ENCODE data around the gene SH2D7. TPM values are rescaled to one million over a fixed set of nuclear protein-coding genes. Genes with fewer than 3 reads are reported as not detected.

Gene SH2D7
- total RNA-seq, 1 donor from 2014 or later = not detected

- intact Hi-C loops (cut with DNase I) = no loop called here
- peak; percentile 36 for ATAC-seq
- DNase-seq (ENCODE audit: low spot score) = no peak
These were observed 15.9 kb upstream of the SH2D7 start for GRCh38 chr15:78076231-78077052.

DNA sequence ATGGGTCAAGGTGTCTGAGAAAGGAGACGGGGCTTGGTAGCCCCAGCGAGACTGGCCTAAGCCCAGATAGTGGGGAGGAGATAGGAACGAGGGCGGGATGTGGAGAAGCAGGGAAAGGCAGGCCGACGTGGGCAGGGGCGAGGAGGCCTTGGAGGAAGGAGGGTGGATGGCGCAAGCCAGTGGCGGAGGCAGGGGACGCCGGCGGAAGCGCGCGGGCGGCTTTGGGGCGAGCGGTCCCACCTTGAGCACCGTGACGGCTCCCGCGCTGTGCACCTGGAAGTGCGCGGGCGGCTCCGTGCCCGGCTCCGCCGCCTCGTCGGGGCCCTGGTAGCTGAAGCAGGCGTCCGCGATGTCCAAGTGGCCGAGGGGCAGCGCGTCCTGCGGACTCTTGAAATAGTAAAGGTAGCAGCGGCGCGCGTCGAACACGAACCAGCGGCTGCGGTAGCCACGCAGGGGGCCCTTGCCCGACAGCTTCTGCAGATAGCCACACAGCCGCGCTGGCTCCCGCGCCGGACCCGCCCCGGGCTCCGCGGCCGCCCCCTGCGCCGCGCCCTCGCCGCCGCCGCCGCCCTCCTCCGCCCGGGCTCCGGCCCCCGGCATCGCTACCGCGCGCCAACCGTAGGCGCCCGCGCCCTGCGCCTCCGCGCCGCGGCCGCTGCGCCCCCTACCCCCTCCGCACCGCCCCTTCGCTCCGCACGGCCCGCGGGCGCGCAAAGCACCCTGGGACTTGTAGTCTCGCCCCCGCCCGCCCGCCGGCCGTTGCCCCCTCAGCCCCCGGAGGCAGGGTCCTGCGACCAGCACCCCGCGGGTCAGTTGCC, 15.1 kb upstream of the SH2D7 start, which contains the start of gene TBC1D2B:
Gene TBC1D2B, minus strand, starts transcription at position 659 of the 818 bp plus-strand sequence. Its CDS starts 59 bp downstream, at position 600.
- intact Hi-C loops (cut with DNase I) = no loop called here
- ATAC-seq = peak; percentile 67
- DNase-seq (ENCODE audit: low spot score) = peak; percentile 86

DNA sequence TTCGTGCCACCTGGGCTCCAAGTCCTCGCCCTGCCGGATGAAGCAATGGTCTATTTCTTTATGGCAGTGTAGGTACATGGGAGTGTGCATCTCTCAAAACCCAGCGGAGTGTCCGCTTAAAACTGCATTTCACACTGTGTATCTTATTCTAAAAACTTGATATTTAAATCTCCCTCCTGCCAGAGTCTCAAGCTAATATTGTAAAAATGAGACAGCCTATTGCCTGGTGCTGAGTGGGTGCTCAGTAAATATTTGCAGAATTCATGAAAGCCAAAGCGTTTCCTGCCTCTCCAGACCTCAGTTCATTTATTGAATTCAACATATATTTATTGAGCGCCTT, 14.5 kb upstream of the SH2D7 start:
- intact Hi-C loops (cut with DNase I) = no loop called here
- DNase-seq (ENCODE audit: low spot score) (no peak), ATAC-seq (no peak)

DNA sequence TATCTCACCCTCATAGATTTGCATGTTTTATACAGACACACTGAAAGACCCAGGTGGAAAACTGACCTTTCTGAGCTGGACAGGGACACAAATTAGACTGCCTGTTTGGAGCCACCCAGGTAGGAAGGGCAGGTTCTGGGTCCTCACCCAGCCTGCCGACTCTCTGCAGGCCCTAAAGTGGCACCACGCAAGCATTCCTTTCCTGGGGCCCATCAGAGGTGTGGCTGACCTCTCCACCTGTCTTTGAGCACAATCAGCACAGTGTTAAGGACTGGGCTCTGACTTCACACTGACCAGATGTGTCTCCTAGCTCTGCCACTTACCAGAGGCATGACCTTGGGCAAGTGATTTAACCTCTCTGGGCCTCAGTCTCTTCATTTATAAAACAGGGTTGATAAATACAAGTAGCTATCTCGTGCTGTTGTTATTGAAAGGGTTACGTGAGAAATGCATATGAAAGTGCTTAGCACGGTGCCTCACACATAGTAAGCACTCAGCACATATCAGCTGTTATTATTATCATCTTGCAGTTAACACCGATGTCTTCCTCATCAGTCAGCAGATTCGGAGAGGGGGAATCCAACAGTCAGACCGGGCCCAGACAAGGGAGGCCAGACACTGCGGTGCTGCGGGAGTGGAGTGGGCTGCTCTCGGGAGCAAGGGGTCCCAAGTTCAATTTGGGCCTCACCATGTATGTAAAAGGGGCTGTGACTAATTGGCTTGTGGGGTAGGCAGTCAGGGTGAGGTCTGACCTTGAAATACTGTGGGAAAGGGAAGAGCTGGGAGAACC, 12.9 kb upstream of the SH2D7 start:
- intact Hi-C loops (cut with DNase I) = no loop called here
- DNase-seq (ENCODE audit: low spot score) (no peak), ATAC-seq (no peak)

DNA sequence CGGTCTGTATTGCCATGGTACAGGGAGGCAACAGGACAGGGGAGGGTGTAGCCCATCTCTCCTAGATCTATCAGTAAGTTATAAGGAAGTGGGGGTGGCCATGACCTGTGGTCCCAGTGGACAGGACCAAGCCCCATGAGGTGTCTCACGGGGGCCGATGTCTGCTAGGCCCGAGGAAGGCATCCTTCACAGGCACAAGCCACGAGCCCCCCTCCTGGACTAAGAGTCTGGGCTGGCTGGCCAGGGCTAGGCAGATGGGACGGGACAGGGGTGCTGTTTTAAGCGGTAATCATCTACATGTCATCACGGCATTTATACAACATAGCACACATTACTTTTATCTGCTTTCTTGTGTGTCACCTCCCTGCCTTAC, 12.3 kb upstream of the SH2D7 start:
- DNase-seq (ENCODE audit: low spot score) = no peak
- ATAC-seq = no peak
- intact Hi-C loops (cut with DNase I) = no loop called here

GRCh38 chr15:78082106-78082742, 10.1 kb upstream of the SH2D7 start:
- no peak for ATAC-seq
- intact Hi-C loops (cut with DNase I) = no loop called here
- peak; percentile 53 for DNase-seq (ENCODE audit: low spot score)

GRCh38 chr15:78082743-78083110, 9.6 kb upstream of the SH2D7 start:
- DNase-seq (ENCODE audit: low spot score) = no peak
- no peak for ATAC-seq
- intact Hi-C loops (cut with DNase I) = no loop called here

DNA sequence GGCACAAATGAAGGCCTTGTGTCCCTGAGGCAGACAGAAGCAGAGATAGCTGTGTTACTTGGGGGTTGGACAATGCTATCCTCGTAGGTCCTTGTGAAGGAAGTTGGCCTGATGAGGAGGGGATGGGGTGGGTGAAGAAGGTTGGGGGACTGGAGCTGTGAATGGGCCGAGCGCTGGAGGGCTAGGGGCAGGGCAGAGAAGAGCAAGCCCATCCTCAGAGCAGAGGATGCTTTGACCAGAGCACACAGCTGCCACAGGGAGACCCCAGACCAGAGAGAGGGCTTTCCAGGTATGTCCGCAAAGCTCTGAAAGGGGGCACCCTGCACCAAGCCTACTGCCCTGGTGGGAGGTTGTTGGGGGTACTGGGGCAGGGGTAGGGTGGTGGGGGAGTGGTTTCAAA, 9.2 kb upstream of the SH2D7 start:
- peak; percentile 40 for DNase-seq (ENCODE audit: low spot score)
- intact Hi-C loops (cut with DNase I) = no loop called here
- ATAC-seq = no peak

GRCh38 chr15:78083687-78084448, 8.5 kb upstream of the SH2D7 start:
- intact Hi-C loops (cut with DNase I) = no loop called here
- ATAC-seq = no peak
- DNase-seq (ENCODE audit: low spot score) = no peak

- peak; percentile 57 for DNase-seq (ENCODE audit: low spot score)
- intact Hi-C loops (cut with DNase I) = no loop called here
- ATAC-seq = no peak
These were observed 8.0 kb upstream of the SH2D7 start for GRCh38 chr15:78084449-78084750.

- intact Hi-C loops (cut with DNase I) = no loop called here
- ATAC-seq = no peak
- no peak for DNase-seq (ENCODE audit: low spot score)
These were observed 6.4 kb upstream of the SH2D7 start for GRCh38 chr15:78085928-78086327.

GRCh38 chr15:78087951-78088772, 4.2 kb upstream of the SH2D7 start:
- DNase-seq (ENCODE audit: low spot score) (no peak), ATAC-seq (peak; percentile 10)

GRCh38 chr15:78088773-78089080, 3.6 kb upstream of the SH2D7 start:
- DNase-seq (ENCODE audit: low spot score) = no peak
- intact Hi-C loops (cut with DNase I) = no loop called here
- ATAC-seq = no peak

More at GRCh38 chr15:78087951-78088772, 4.2 kb upstream of the SH2D7 start:
- intact Hi-C loops (cut with DNase I) = no loop called here

DNA sequence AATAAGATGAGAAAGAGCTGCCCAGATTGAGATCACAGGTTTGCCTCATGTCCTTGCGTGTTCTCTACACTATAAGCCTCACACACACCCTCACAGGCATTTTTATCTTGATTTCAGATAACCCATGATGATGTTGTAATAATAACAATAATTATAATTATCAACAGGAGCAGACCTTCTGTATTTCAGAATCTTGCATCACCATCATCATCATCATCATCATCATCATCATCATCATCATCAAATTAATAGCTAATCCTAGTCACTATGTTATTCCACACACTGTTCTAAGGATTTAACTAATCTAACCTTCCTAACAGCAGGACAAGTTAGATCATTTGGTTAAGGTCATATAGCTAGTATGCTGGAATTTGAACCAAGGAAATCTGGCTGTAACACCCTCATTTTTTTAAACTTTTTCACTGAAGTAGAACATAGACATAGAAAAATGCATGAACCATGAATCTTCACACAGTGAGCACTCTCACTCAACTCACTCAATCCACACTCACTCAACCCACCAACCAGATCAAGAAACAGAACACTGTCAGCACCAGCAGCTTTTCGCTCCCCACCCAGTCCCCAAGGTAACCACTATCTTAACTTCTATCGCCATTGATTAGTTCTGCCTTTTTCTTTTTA, 1.8 kb upstream of the SH2D7 start:
- ATAC-seq = no peak

DNA sequence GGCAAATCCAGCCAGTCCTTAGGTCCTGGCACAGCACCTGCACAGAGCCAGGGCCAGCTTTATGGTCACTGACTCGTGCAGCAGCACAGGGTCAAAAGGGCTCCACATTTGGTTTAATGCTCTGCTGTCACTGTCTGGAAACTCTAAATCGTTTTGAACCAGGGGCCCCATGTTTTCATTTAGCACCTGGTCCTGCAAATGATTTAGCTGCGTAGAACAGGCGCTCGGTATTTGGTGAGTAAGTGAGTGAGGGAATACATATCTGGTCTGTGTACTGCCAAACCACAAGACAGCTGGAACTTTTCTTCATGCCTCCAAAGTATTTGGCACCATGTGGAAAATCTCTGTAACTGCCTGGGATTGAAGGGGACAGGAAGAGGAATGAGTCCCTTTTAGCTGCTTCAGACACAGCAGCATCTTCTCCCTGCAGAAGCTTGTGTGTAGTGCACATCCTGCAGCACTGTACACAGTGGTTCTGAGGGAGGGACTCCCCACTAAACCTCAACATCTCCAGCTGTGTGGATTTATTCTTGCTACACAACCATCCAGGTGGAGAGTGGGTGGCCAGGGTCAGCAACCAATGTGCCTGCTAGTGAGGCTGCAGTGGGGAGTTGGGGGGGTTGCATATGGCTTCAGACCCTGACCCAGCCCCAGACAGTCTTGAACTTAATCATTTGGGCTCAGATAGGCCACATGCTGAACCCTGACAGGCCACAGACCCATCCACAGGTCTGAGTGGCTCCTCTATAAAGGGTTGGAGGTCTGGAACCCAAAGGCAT, 1.1 kb downstream of the SH2D7 start:
- peak; percentile 77 for ATAC-seq
- peak; percentile 38 for DNase-seq (ENCODE audit: low spot score)
- intact Hi-C loops (cut with DNase I) = no loop called here

More for the DNA sequence above, 1.8 kb upstream of the SH2D7 start:
- intact Hi-C loops (cut with DNase I) = no loop called here
- no peak for DNase-seq (ENCODE audit: low spot score)

- ATAC-seq = no peak
- intact Hi-C loops (cut with DNase I) = no loop called here
- peak; percentile 50 for DNase-seq (ENCODE audit: low spot score)
These were observed 5.3 kb downstream of the SH2D7 start for GRCh38 chr15:78097667-78098066.
